HepG2 (cell line): Measurements from ENCODE around the gene GDF15. TPM values are rescaled to one million over a fixed set of nuclear protein-coding genes. Genes with fewer than 3 reads are reported as not detected.

Experiments
- ELF1 ChIP-seq: sonication (generic); formaldehyde crosslinking; IDR thresholded peaks from 2 replicates; pipeline ENCODE4 v1.4.0; 2020; ENCODE audit warnings: missing genetic modification reagents
- HNF4G ChIP-seq, 2 experiments: sonication (generic) in 1 of 2; formaldehyde crosslinking in 1 of 2; IDR thresholded peaks; 2 replicates each; pipeline versions ENCODE4 v1.4.0 to v1.6.1; 2011 to 2020; ENCODE audit warnings: borderline replicate concordance in 2 of 2, low read depth in 2 of 2, mild to moderate bottlenecking in 2 of 2, low read length in 1 of 2, missing genetic modification reagents in 1 of 2, moderate library complexity in 1 of 2
- HOXA5 ChIP-seq: sonication (generic); formaldehyde crosslinking; IDR thresholded peaks from 2 replicates; pipeline ENCODE4 v1.4.0; 2020; ENCODE audit warnings: missing genetic modification reagents
- KDM5B ChIP-seq: sonication (generic); formaldehyde crosslinking; IDR thresholded peaks from 2 replicates; pipeline ENCODE4 v1.4.0; 2020; ENCODE audit warnings: missing genetic modification reagents, mild to moderate bottlenecking, borderline replicate concordance
- POLR2AphosphoS5 ChIP-seq: IDR thresholded peaks from 2 replicates; pipeline ENCODE4 v1.6.1; 2012; ENCODE audit warnings: low read depth, low read length
- SMYD3 ChIP-seq: sonication (generic); formaldehyde crosslinking; IDR thresholded peaks from 2 replicates; pipeline ENCODE4 v1.8.1; 2023; ENCODE audit warnings: mild to moderate bottlenecking, missing genetic modification reagents
- polyA plus RNA-seq, 8 experiments: library from polyadenylated mRNA; depleted of rRNA in 3 of 8; stranded (reverse) in 7 of 8; unstranded in 1 of 8; fragments of >200 nt; fragmentation: Illumina TruSeq in 4 of 8; extraction: Trizol in 4 of 8; gene quantifications; 2 replicates each; pipeline versions ENCODE4 v1.2.1 to v1.2.3, GENCODE V29; 2011 to 2016; ENCODE audit warnings: low read depth in 4 of 8, missing spikeins in 1 of 8, mixed read lengths in 1 of 8; ENCODE audit not compliant: insufficient read depth in 1 of 8
- total RNA-seq, 5 experiments: library from RNA; depleted of rRNA; stranded (reverse); fragments of >200 nt; fragmentation: Illumina TruSeq; extraction: Trizol; gene quantifications; 2 replicates each; pipeline ENCODE4 v1.2.3, GENCODE V29; 2016; ENCODE audit warnings: low read depth in 1 of 5
- TF ChIP-seq, protein P1 (sequence below): sonication (generic); formaldehyde crosslinking; IDR thresholded peaks from 2 replicates; pipeline ENCODE4 v1.4.0; 2020; ENCODE audit warnings: mild to moderate bottlenecking, missing genetic modification reagents
- TF ChIP-seq, protein P2 (sequence below): sonication (generic); formaldehyde crosslinking; IDR thresholded peaks from 2 replicates; pipeline ENCODE4 v1.4.0; 2020; ENCODE audit warnings: missing genetic modification reagents
- TF ChIP-seq, protein P3 (sequence below): sonication (generic); formaldehyde crosslinking; IDR thresholded peaks from 2 replicates; pipeline ENCODE4; 2020; ENCODE audit warnings: missing genetic modification reagents, mild to moderate bottlenecking, borderline replicate concordance
- TF ChIP-seq, protein P4 (sequence below), 2 experiments: IDR thresholded peaks; 2 replicates each; pipeline ENCODE4 v1.6.1; 2011 to 2012; ENCODE audit warnings: low read length in 2 of 2, borderline replicate concordance in 1 of 2, low read depth in 1 of 2, mild to moderate bottlenecking in 1 of 2, moderate library complexity in 1 of 2
- TF ChIP-seq, protein P5 (sequence below): sonication (generic); formaldehyde crosslinking; IDR thresholded peaks from 2 replicates; pipeline ENCODE4 v1.5.1; 2020; ENCODE audit warnings: missing genetic modification reagents, mild to moderate bottlenecking, borderline replicate concordance

The GDF15 gene
- total and polyA plus RNA-seq, 2 of the 13 experiments (the other 11 are each of a cell fraction or from before 2014, with no cell fraction given): 146 to 422 TPM

DNA sequence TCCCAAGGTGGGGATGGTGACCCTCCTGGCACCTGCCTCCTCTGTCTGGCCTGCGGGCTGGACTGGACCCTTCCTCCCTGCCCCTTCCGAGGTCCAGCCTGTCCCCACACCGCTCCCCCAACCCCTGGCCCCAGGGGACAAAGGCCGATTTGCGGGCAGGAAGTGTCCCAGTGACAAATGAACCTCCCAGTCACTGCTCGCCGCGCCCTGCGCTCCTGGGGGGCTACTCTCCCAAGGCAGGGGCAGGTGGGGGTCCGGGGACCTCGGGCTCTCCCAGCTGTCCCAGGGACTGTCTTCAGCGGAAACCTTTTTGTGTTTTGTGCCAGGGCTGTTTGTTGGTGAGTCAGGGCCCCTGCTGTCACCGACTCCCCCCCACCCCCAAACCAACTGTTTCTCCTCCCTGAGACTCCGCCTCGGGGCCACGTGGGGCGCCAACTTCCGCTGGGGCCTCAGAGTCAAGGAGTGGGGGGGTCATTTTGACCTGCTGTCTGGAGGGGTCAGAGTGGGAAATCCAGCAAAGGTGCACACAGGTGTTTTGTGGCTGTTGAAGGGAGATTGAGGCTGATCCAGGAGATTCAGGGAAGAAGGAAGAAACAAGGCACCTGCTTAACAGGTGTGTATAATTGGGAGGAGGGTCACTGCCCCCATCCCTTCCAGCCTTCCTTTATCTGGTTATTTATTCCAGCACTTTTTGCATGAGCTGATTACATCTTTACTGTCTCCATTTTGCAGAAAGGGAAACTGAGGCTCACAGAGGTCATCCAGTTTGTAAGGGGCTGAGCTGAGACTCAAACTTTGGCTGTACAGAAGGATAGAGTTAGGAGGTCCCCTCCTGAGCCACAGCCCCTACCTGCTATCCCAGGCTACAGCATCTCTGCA, 44.7 kb upstream of the GDF15 start (continued):
- TF ChIP-seq, protein P1, sequence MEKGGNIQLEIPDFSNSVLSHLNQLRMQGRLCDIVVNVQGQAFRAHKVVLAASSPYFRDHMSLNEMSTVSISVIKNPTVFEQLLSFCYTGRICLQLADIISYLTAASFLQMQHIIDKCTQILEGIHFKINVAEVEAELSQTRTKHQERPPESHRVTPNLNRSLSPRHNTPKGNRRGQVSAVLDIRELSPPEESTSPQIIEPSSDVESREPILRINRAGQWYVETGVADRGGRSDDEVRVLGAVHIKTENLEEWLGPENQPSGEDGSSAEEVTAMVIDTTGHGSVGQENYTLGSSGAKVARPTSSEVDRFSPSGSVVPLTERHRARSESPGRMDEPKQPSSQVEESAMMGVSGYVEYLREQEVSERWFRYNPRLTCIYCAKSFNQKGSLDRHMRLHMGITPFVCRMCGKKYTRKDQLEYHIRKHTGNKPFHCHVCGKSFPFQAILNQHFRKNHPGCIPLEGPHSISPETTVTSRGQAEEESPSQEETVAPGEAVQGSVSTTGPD (CRISPR knock-in tag): no peak
- peak; percentile 65; the same call in 1 of the 2 replicates for TF ChIP-seq POLR2AphosphoS5
- 0 out of 2 replicates have a peak, but pooled peaks have one; percentile 39 for TF ChIP-seq HOXA5 (CRISPR knock-in tag)
- peak; percentile 80; the same call in 1 of the 2 replicates for TF ChIP-seq SMYD3
- TF ChIP-seq HNF4G (IDR thresholded peaks at IDR 0.05; ENCODE audit: borderline replicate concordance, low read depth, low read length): peak; percentile 93
- TF ChIP-seq HNF4G (CRISPR knock-in tag; IDR thresholded peaks at IDR 0.05; ENCODE audit: borderline replicate concordance, low read depth): peak; percentile 85
- TF ChIP-seq, protein P2, sequence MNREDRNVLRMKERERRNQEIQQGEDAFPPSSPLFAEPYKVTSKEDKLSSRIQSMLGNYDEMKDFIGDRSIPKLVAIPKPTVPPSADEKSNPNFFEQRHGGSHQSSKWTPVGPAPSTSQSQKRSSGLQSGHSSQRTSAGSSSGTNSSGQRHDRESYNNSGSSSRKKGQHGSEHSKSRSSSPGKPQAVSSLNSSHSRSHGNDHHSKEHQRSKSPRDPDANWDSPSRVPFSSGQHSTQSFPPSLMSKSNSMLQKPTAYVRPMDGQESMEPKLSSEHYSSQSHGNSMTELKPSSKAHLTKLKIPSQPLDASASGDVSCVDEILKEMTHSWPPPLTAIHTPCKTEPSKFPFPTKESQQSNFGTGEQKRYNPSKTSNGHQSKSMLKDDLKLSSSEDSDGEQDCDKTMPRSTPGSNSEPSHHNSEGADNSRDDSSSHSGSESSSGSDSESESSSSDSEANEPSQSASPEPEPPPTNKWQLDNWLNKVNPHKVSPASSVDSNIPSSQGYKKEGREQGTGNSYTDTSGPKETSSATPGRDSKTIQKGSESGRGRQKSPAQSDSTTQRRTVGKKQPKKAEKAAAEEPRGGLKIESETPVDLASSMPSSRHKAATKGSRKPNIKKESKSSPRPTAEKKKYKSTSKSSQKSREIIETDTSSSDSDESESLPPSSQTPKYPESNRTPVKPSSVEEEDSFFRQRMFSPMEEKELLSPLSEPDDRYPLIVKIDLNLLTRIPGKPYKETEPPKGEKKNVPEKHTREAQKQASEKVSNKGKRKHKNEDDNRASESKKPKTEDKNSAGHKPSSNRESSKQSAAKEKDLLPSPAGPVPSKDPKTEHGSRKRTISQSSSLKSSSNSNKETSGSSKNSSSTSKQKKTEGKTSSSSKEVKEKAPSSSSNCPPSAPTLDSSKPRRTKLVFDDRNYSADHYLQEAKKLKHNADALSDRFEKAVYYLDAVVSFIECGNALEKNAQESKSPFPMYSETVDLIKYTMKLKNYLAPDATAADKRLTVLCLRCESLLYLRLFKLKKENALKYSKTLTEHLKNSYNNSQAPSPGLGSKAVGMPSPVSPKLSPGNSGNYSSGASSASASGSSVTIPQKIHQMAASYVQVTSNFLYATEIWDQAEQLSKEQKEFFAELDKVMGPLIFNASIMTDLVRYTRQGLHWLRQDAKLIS (CRISPR knock-in tag): 0 out of 2 replicates have a peak, but pooled peaks have one; percentile 26
- TF ChIP-seq, protein P3, sequence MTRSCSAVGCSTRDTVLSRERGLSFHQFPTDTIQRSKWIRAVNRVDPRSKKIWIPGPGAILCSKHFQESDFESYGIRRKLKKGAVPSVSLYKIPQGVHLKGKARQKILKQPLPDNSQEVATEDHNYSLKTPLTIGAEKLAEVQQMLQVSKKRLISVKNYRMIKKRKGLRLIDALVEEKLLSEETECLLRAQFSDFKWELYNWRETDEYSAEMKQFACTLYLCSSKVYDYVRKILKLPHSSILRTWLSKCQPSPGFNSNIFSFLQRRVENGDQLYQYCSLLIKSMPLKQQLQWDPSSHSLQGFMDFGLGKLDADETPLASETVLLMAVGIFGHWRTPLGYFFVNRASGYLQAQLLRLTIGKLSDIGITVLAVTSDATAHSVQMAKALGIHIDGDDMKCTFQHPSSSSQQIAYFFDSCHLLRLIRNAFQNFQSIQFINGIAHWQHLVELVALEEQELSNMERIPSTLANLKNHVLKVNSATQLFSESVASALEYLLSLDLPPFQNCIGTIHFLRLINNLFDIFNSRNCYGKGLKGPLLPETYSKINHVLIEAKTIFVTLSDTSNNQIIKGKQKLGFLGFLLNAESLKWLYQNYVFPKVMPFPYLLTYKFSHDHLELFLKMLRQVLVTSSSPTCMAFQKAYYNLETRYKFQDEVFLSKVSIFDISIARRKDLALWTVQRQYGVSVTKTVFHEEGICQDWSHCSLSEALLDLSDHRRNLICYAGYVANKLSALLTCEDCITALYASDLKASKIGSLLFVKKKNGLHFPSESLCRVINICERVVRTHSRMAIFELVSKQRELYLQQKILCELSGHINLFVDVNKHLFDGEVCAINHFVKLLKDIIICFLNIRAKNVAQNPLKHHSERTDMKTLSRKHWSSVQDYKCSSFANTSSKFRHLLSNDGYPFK (CRISPR knock-in tag): peak; percentile 57; the same call in 1 of the 2 replicates
- TF ChIP-seq, protein P4, sequence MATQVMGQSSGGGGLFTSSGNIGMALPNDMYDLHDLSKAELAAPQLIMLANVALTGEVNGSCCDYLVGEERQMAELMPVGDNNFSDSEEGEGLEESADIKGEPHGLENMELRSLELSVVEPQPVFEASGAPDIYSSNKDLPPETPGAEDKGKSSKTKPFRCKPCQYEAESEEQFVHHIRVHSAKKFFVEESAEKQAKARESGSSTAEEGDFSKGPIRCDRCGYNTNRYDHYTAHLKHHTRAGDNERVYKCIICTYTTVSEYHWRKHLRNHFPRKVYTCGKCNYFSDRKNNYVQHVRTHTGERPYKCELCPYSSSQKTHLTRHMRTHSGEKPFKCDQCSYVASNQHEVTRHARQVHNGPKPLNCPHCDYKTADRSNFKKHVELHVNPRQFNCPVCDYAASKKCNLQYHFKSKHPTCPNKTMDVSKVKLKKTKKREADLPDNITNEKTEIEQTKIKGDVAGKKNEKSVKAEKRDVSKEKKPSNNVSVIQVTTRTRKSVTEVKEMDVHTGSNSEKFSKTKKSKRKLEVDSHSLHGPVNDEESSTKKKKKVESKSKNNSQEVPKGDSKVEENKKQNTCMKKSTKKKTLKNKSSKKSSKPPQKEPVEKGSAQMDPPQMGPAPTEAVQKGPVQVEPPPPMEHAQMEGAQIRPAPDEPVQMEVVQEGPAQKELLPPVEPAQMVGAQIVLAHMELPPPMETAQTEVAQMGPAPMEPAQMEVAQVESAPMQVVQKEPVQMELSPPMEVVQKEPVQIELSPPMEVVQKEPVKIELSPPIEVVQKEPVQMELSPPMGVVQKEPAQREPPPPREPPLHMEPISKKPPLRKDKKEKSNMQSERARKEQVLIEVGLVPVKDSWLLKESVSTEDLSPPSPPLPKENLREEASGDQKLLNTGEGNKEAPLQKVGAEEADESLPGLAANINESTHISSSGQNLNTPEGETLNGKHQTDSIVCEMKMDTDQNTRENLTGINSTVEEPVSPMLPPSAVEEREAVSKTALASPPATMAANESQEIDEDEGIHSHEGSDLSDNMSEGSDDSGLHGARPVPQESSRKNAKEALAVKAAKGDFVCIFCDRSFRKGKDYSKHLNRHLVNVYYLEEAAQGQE (IDR thresholded peaks at IDR 0.05; ENCODE audit: borderline replicate concordance in 1 of 2, low read depth in 1 of 2, low read length in 2 of 2): no peak; a peak in 1 of 4 replicates
- TF ChIP-seq ELF1 (CRISPR knock-in tag): peak; percentile 69; the same call in 1 of the 2 replicates
- TF ChIP-seq, protein P5, sequence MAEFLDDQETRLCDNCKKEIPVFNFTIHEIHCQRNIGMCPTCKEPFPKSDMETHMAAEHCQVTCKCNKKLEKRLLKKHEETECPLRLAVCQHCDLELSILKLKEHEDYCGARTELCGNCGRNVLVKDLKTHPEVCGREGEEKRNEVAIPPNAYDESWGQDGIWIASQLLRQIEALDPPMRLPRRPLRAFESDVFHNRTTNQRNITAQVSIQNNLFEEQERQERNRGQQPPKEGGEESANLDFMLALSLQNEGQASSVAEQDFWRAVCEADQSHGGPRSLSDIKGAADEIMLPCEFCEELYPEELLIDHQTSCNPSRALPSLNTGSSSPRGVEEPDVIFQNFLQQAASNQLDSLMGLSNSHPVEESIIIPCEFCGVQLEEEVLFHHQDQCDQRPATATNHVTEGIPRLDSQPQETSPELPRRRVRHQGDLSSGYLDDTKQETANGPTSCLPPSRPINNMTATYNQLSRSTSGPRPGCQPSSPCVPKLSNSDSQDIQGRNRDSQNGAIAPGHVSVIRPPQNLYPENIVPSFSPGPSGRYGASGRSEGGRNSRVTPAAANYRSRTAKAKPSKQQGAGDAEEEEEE: 0 out of 2 replicates have a peak, but pooled peaks have one; percentile 36
- no peak for TF ChIP-seq KDM5B (CRISPR knock-in tag)
